GM18870 (cell line): ENCODE results near the gene LAMTOR5.
"Not testable (repeated sequence)": the region's sequence is repeated elsewhere in the genome, so short reads cannot be mapped to it uniquely, and the experiment has no call there.

Experiments used
- ATAC-seq: cut with Tn5 transposase; IDR thresholded peaks from one replicate; pipeline ENCODE4 v1.9.1; 2021; ENCODE audit warnings: moderate library complexity; ENCODE audit not compliant: unreplicated experiment

Gene LAMTOR5

DNA sequence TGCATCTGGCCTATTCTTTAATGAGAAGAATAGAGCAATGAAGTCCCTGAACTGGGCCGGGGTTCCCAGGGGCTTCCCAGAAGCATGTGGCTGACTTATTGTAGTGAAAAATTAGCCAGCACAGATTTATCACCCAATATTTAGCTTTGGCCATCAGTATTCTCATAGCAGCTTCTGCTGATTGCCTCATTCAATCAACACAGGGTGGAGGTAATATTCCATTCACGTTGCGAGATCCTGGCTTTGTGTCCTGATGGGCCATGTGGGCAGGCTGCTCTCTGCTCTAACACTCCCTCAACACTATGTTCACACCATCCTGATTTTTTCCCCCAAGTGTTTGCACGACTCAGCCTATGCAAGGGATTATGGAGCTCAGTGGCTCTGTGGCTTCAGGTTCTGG lies 21.5 kb upstream of the LAMTOR5 start:
- no peak for ATAC-seq

DNA sequence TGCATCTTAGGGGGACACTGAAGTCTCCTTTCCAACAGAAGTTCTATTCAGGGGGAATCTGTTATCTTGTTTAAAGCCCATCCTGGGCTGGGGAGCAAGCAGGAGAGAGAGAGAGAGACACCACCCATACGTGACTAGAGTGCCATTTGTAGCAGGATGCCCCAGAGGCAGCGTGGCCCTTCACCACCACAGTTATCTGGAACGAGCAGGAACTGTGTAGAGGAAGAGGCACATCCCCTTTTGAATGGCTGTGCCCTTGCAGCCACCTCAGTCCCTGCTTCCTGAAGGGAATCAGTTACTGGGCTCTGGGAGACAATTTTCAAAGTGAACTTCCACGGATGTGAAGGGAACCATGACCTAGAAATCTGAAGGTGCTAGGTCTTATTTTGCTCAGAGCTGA lies 19.4 kb upstream of the LAMTOR5 start:
- ATAC-seq: no peak

DNA sequence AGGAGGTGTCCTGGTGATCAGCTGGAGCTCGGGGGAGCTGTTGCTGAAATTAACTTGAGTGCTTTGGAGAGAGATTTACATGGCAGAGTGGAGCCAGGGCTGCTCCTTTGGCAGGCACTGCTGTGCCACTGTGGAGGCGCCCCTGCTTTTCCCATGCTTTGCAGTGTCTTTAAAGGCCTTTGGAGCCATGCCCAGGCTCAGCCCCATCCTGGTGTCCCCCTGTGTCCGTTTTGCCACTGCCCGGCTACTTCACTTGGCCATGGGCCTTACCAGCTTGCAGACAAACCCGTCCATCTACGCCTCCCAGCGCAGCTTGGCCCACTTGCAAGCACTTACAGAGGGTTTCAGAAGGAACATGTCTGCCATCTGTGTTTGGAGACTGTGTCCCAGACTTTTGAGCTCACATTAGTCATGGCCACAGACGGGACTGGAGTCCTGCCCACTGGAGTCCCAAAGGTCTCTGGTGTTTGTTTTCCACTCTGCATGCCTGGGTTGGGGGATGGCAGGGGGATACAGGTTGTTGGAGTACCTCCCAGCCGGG lies 18.2 kb upstream of the LAMTOR5 start:
- no peak for ATAC-seq

DNA sequence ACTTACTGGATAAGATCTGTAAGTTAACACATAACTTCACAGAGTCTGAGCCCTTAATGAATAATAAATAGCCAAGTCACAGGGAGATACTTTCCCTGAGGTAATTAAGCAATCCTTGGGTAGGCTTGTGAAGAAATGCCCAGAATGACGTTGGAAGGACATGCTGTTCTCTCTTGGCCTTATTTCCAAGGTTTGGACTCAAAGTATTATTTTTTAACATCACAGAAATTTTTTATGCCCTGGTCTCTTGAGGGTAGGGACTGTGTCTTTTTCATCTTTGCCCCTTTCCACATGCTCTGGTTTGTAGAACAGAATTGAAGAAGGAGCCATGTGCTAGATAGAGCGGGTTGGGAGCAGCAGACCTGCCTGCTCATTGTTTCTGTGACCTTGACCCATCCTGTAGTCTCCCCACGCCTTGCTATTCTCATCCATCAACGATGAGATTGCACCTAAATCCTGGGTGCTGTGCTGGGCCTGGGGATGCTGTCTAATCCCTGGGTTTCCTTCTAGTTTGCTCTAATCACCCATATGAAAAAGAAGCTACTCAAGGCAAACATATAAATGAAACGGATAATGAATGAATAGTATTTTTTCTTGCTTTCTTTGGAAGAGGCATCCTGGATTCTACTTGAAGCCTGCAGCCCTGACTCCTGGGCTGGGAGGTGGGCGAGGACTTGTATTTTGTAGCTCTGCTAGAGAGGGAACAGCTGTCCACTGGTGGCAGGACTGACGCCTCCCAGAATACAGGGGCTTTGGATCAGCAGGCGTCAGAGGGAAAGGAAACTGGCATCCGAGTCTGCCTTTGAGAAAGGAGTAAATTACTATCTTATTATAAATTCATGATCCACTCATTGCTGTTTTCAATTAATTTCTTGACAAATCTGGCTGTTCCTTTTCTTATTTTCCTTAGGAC lies 17.5 kb upstream of the LAMTOR5 start:
- ATAC-seq: no peak

DNA sequence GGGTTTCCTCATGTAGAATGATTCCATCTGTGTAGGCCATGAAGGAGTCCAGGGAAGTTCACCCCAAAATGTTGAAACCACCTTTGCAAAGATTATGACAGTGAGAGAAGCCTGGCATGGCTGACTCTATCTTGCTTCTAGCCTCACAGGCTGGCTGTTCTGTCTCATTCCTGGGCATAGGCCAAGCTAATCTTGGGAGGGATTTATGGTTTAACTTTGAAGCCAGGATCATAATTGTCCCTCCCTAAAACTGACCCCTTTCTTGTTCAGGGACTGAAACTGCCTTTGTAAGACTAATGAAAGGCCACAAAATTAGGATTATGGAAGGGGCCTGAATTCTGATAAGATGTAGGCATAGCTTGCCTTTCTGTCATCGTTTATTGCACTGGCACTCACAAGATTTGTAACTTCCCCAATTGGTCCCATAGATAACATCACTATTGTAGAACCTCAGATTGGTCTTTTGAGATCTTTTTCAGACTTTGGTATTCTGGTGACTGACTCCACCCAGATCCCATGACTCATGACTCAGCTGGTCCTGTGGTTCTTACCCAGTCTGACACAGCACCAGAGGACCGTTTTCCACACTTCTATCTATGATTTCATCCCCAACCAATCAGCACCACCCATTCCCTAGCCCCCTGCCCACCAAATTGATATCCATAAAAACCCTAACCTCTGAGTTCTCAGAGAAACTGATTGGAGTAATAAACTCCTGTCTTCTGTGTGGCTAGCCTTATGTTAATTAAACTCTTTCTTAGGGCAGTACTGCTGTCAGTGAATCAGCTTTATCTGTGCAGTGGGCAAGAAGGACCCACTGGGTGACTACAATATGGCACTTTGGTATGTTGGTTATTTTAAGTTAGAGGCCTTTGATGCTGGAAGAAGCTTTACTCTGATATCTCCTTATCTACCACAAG lies 13.6 kb upstream of the LAMTOR5 start:
- ATAC-seq: no peak

DNA sequence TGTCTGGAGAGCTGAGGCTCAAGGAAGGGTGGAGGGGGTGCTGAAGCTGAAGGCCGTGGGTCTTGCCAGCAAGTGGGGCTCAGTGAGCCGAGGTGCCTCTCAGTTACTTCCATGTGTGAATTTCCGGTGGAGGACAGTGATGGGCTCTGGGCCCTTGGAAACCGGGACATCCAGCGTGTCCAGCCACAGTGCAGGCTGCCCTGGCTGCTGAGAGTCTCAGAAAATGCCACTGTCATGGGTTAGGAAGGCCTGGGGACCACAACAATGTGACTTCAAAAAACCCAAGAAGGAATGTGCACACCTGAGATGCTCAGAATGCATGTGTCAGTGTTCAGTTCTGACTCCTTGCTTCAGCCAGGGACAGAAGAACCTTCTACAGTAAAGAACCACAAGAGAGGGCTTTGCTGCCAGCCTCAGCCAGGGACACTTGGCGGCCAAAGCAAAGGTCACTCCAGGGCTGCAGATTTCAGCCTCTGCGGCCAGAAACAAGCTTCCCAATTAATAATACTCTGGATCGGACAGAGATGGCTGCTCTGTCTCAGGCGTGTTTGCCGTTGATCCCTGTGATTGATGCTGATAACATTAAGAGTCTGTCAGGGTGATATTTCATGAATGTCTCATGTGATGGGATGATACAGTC lies 12.6 kb upstream of the LAMTOR5 start:
- ATAC-seq: no peak

DNA sequence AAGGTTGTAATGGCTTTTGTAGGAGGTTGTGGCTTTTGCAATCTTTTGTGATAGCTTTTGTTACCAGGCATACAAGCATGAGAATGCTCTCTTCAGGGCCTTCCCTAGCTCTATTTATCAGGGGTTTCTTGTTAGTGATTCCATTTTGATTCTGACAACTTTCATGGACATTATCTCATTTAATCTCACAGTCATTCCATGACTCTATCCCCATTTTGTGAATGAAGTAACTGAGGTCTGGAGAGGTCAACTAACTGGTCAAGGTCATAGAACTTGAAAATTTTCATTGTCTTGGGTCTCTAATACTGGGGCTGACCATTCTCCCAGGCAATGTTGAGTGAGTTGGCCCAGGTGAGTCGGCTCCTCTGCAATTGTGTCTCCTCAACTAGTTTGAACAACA lies 11.2 kb upstream of the LAMTOR5 start:
- no peak for ATAC-seq

DNA sequence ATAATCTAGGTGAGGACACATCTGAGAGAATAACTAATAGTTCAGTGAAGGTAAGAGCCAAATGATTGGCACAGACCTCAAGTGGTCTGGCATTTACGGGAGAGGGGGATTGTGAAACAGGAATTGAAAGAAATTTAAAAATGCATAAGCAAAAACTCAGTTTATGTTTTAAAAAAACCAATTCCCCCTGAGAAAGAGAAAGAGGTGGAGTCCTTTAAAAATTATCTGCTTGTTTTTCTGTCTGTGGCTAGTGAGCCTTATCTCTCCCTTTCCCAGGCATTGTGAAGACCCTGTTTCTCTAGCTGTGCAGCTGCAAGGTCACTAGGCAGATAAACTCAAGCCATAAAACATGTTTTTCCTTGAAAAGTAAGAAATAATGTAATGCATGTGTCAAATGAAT lies 5.6 kb upstream of the LAMTOR5 start:
- ATAC-seq: not testable (repeated sequence)

DNA sequence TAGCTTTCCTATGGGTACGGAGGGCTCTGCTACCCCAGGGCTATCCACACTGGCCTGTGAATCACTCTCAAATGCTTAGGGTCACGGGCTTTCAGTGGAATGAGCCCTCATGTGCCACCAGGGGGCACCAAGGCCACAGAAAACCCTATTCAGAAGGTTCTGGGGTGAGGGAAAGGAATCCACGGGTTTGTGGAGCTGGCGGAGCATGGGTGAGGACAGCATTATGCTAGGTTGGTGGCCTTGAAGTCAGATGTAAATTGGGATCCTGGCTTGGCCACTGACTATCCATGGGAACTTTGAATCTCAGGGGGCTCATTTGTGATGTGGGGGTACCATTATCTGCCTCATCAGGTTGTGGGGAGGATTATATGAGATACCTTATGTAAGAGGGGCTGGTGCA lies 5.1 kb upstream of the LAMTOR5 start:
- no peak for ATAC-seq

DNA sequence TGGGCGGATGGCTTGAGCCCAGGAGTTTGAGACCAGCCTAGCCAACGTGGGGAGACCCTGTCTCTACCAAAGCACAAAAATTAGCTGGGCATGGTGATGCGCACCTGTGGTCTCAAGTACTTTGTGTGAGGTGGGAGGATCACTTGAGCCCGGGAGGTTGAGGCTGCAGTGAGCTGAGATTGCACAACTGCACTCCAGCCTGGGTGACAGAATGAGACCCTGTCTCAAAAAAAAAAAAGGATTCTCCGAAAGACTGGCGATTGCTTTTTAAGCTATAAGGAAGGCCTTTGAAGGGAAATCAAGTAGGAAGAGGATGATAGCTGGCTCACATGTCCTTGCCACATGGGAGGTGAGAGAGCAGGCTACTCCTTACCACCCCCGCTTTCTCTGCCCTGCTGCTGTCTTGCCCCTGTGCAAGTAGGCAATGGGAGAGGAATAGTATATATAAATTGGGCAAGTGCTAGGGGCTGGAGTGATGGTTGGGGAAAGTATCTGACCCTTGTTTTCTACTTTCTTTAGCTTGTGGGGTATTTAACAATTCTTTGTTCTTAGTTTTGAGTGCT lies 3.8 kb upstream of the LAMTOR5 start:
- no peak for ATAC-seq

DNA sequence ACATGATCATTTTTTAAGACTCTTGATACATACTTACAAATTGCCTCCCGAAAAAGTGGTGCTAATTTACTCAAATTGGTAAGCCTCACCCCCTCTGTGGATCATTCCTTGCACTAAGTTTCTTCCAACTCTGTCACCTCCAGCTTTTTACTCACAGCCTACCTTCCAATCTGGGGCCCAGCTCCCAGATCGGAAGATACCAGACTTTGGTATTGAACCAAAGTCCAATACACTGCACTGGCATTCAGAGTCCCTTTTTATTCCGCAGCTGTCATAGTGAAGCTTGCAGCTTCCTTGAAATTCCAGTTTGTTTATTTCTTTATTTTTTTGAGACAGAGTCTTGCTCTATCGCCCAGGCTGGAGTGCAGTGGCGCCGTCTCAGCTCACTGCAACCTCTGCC lies 1.8 kb upstream of the LAMTOR5 start:
- ATAC-seq: no peak

DNA sequence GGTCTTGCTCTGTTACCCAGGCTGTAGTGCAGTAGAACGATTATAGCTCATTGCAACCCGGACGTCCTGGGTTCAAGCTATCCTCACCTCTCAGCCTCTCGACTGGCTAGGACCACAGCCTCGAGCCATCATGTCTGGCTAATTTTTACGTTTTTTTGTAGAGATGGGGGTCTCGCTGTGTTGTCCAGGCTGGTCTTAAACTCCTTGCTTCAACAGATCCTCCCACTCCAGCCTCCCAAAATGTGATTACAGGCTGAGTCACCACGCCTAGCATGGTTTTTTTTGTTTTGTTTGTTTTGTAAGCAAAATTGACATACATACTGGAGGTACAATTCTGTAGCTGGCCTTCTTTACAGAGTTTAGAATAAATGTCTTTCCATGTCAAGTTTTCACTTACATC lies 994 bp upstream of the LAMTOR5 start:
- ATAC-seq: no peak

DNA sequence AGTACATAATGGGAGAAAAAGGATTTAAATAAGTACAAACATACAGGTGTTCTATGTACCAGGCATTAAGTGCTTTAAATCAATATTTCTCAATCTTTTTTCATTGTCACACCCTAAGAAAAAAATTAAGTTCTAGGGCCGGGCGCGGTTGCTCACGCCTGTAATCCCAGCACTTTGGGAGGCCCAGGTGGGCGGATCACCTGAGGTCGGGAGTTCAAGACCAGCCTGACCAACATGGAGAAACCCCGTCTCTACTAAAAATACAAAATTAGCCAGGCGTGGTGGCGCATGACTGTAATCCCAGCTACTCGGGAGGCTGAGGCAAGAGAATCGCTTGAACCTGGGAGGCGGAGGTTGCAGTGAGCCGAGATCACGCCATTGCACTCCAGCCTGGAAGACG lies 1.1 kb downstream of the LAMTOR5 start:
- ATAC-seq: not testable (repeated sequence)

DNA sequence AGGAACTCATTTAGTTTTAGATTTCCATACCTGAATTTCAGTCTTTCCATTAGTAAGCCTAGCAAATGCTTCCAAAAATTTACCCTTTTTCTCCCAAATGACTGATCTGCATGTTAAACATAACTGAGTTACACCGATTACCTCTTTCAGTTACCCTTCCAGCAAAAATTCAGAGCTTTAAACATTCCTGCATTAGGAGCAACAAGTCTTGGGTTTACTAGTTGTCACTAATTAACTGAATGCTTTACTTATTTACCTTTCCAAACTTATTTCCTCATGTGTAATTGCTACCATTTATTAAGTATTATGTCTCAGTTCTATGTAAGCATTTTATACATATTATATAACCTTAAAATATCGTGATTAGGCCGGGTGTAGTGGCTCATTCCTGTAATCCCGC lies 3.1 kb downstream of the LAMTOR5 start:
- no peak for ATAC-seq

DNA sequence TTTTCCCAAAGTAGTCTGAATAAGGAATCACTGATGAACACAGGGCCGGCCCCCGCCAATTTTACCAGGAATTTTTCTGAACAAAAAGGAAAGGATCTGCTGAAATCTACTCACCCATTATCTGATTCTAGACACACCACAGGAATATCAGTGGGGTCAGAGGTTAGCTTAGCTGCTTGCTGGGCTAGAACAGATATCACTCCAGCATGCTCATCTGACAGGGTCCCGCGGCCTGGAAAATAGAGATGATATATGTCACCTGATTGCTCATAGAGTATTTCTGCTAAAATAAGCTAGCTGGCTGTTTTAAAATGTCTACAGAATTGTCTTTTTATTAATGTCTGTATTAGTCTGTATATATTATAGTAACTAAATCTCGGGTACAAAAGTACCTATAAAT lies 3.7 kb downstream of the LAMTOR5 start:
- ATAC-seq: no peak

DNA sequence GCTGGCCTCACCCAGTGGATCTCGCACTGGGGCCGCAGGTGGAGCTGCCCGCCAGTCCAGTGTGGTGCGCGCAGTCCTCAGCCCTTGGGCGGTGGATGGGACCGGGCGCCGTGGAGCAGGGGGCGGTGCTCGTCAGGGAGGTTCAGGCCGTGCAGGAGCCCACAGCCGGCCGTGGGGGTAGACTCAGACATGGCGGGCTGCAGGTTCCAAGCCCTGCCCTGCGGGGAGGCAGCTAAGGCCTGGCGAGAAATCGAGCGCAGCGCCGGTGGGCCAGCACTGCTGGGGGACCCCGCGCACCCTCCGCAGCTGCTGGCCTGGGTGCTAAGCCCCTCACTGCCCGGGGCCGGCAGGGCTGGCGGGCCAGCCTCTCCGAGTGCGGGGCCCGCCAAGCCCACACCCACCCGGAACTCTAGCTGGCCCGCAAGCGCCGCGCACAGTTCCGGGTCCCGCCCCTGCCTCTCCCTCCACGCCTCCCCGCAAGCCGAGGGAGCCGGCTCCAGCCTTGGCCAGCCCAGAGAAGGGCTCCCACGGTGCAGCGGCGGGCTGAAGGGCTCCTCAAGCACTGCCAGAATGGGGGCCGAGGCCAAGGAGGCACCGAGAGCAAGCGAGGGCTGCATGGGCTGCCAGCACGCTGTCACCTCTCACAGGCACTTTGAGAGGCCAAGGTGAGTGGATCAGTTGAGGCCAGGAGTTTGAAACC lies 11.1 kb downstream of the LAMTOR5 start:
- ATAC-seq: not testable (repeated sequence)

DNA sequence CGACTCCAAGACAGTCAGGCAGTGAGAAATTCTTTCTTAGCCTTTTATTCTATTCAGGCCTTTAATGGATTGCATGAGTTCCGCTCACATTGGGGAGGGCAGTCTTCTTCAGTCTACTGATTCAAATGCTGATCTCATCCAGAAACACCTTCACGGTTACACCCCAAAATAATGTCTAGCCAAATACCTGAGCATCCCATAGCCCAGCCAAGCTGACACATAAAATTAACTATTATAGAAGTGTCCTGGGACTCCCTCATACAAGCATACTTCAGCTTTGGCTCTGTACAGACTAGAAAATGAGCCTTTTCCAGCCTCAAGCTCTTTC lies 13.0 kb downstream of the LAMTOR5 start:
- ATAC-seq: no peak

DNA sequence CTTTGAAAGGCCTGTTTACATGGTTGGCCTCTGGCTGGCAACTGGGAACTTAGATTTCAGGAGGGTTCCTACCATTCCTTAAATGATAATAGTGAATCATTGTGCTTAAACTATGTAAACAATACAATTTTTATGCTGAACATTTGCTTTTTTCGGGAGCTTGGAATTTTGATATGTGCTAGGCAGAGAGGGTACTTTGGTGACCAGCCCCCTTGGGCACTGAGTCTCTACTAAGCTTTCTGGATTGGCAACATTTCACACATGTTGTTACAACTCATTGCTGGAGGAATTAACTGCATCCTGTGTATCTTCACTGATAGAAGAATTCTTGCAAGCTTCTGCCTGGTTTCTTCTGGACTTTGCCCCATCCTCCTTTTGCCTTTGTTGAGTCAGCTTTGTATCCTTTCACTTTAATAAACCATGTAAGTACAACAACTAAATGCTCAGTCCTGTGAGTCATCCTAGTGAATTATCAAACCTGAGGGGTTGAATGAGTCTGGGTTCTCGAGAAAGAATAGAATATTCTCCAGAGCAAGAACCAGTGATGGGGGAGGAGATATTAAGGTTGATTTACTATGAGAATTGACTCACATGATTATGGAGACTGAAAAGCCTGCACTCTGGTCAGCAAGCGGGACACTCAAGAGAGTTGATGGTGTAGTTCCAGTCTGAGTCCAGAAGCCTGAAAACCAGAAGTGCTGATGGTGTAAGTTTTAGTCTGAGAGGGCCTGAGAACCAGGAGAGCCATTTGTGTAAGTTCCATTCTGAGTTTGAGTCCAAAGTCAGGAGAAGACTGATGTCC lies 13.6 kb downstream of the LAMTOR5 start:
- no peak for ATAC-seq

DNA sequence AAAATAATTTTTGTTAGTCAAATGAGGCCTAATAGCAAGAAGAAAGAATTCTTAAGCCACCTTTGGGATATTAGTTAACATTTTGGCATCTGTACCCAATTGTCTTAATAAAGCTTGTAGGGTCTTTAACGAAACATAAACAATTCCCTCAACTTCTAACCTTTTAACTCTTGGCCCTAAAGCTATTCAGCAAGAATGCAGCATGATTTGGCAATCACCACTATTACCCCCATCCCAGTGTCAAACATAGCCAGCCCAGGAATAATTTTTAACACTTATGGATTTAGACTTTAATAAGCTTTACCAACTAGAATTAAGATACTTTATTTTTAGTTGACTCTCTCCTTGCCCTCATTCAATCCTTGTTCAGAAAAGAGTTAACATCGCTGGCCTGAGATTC lies 14.2 kb downstream of the LAMTOR5 start:
- ATAC-seq: no peak
